Ovary (tissue), 3 donors: Measurements from ENCODE around the gene GNAS-AS1.
A peak's percentile ranks its signal among the peaks of the same experiment; 100 is the strongest.

Experiments
- EP300 ChIP-seq: sonication (generic); formaldehyde crosslinking; IDR thresholded peaks from one replicate; pipeline ENCODE4 v1.6.1; 2017; ENCODE audit warnings: antibody characterized with exemption
- POLR2A ChIP-seq: fragments of 450-650 bp; IDR thresholded peaks from one replicate; pipeline ENCODE4 v1.6.1; 2017; ENCODE audit warnings: antibody characterized with exemption, mild to moderate bottlenecking, moderate library complexity
- TF ChIP-seq, protein P1 (sequence below), 3 donors: fragments of 450-650 bp in 2 of 3; fragments of 200-600 bp in 1 of 3; IDR thresholded peaks; one replicate each; pipeline versions ENCODE4 v1.5.1 to v1.8.0; 2016 to 2022; ENCODE audit warnings: antibody characterized with exemption in 3 of 3, mild to moderate bottlenecking in 1 of 3
- donor health status: DM: no; HTN: no; CAD: no.

DNA sequence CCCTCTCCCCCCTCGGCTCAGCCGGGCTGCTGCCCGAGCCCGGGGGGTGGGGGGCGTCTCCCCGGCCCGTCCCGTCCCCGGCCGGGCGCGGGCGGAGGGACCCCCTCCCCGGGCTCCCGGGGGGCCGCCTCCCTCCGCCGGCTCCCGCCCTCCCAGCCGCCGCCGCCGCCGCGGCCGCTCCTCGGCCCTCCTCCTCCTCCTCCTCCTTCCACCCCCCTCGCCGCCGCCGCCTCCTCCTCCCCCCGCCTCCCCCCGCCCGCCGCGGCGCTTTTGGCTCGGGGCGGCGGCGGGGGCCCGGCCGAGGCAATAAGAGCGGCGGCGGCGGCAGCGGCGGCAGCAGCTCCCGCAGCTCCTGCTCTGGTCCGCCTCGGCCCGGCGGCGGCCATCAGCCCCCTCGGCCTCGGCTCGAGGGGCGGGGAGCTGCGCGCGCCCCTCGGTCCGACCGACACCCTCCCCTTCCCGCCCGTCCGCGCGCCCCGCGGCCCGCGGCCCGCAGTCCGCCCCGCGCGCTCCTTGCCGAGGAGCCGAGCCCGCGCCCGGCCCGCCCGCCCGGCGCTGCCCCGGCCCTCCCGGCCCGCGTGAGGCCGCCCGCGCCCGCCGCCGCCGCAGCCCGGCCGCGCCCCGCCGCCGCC is 40.5 kb upstream of the GNAS-AS1 start:
- TF ChIP-seq, protein P1, sequence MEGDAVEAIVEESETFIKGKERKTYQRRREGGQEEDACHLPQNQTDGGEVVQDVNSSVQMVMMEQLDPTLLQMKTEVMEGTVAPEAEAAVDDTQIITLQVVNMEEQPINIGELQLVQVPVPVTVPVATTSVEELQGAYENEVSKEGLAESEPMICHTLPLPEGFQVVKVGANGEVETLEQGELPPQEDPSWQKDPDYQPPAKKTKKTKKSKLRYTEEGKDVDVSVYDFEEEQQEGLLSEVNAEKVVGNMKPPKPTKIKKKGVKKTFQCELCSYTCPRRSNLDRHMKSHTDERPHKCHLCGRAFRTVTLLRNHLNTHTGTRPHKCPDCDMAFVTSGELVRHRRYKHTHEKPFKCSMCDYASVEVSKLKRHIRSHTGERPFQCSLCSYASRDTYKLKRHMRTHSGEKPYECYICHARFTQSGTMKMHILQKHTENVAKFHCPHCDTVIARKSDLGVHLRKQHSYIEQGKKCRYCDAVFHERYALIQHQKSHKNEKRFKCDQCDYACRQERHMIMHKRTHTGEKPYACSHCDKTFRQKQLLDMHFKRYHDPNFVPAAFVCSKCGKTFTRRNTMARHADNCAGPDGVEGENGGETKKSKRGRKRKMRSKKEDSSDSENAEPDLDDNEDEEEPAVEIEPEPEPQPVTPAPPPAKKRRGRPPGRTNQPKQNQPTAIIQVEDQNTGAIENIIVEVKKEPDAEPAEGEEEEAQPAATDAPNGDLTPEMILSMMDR (IDR thresholded peaks at IDR 0.05), result no peak
- TF ChIP-seq POLR2A (peak; percentile 72), EP300 (no peak)
